ENCODE data around the gene OR2A7.
"Not testable (repeated sequence)": the region's sequence is repeated elsewhere in the genome, so short reads cannot be mapped to it uniquely, and the experiment has no call there.

- not testable (repeated sequence) for TF ChIP-seq TAF1 (IDR thresholded peaks at IDR 0.05; ENCODE audit: low read depth, low read length); POLR2A (IDR thresholded peaks at IDR 0.05; ENCODE audit: control extremely low read depth in 1 of 2, low read depth in 2 of 2, low read length in 2 of 2); SIN3A (conservative IDR thresholded peaks at IDR 0.05 in 1 of 2, IDR thresholded peaks at IDR 0.05 in 1 of 2; ENCODE audit: low read depth in 1 of 2, low read length in 2 of 2); PHF8 (conservative IDR thresholded peaks at IDR 0.05; ENCODE audit: low read depth, low read length); CEBPB (IDR thresholded peaks at IDR 0.05; ENCODE audit: low read depth, low read length); POLR2AphosphoS5 (IDR thresholded peaks at IDR 0.05; ENCODE audit: low read depth, low read length); GABPA (IDR thresholded peaks at IDR 0.05; ENCODE audit: borderline replicate concordance, insufficient read depth, low read length); CREB1 (IDR thresholded peaks at IDR 0.05); TBP (IDR thresholded peaks at IDR 0.05; ENCODE audit: low read depth, low read length)
- TF ChIP-seq, protein P1, sequence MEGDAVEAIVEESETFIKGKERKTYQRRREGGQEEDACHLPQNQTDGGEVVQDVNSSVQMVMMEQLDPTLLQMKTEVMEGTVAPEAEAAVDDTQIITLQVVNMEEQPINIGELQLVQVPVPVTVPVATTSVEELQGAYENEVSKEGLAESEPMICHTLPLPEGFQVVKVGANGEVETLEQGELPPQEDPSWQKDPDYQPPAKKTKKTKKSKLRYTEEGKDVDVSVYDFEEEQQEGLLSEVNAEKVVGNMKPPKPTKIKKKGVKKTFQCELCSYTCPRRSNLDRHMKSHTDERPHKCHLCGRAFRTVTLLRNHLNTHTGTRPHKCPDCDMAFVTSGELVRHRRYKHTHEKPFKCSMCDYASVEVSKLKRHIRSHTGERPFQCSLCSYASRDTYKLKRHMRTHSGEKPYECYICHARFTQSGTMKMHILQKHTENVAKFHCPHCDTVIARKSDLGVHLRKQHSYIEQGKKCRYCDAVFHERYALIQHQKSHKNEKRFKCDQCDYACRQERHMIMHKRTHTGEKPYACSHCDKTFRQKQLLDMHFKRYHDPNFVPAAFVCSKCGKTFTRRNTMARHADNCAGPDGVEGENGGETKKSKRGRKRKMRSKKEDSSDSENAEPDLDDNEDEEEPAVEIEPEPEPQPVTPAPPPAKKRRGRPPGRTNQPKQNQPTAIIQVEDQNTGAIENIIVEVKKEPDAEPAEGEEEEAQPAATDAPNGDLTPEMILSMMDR (IDR thresholded peaks at IDR 0.05; ENCODE audit: control extremely low read depth in 1 of 3, insufficient read depth in 1 of 3, low read depth in 1 of 3, low read length in 3 of 3) = not testable (repeated sequence)
Observed at GRCh38 chr7:144218581-144218980, 46.0 kb downstream of the OR2A7 start.

All from H1 (cell line).